Aorta (tissue), 5 donors: ENCODE measurements around the gene KCNJ14. TPM values are rescaled to one million over a fixed set of nuclear protein-coding genes. Genes with fewer than 3 reads are reported as not detected.

Experiments
- ATAC-seq: fragments of 200-7000 bp; cut with Tn5 transposase; one replicate; pipeline ENCODE4 v1.9.1; 2022; ENCODE audit warnings: moderate library complexity; ENCODE audit not compliant: low FRiP score
- DNase-seq, 2 donors: peaks; one replicate each; pipeline ENCODE4 v3.0.0-alpha.2; 2020
- H3K27ac ChIP-seq, 2 donors: one replicate each; pipeline ENCODE4 v1.5.1; 2013; ENCODE audit warnings: low read length in 2 of 2, mild to moderate bottlenecking in 2 of 2, moderate library complexity in 2 of 2, control low read depth in 1 of 2, inconsistent platforms in 1 of 2, low read depth in 1 of 2
- H3K27me3 ChIP-seq, 2 donors: one replicate each; pipeline ENCODE4 v1.6.1; 2013; ENCODE audit warnings: control low read depth in 1 of 2, low read length in 1 of 2, mild to moderate bottlenecking in 1 of 2, moderate library complexity in 1 of 2; ENCODE audit not compliant: insufficient read depth in 2 of 2, control insufficient read depth in 1 of 2
- H3K36me3 ChIP-seq, 2 donors: one replicate each; pipeline ENCODE4 v1.6.1; 2013; ENCODE audit warnings: control low read depth in 1 of 2, low read length in 1 of 2, mild to moderate bottlenecking in 1 of 2; ENCODE audit not compliant: insufficient read depth in 2 of 2, control insufficient read depth in 1 of 2
- H3K4me1 ChIP-seq, 2 donors: one replicate each; pipeline ENCODE4 v1.6.1; 2013; ENCODE audit warnings: low read length in 2 of 2, control low read depth in 1 of 2, mild to moderate bottlenecking in 1 of 2, moderate library complexity in 1 of 2; ENCODE audit not compliant: insufficient read depth in 2 of 2, control insufficient read depth in 1 of 2
- H3K4me3 ChIP-seq, 2 donors: one replicate each; pipeline ENCODE4 v1.5.1; 2013; ENCODE audit warnings: low read length in 2 of 2, control low read depth in 1 of 2, mild to moderate bottlenecking in 1 of 2
- H3K9me3 ChIP-seq: one replicate; pipeline ENCODE4 v1.6.1; 2013; ENCODE audit warnings: mild to moderate bottlenecking, low read length; ENCODE audit not compliant: control insufficient read depth
- WGBS, 2 donors: extraction: QIAGEN DNeasy Blood & Tissue Kit; methylation state at CpG; one replicate each; pipeline ENCODE4 v1.1.7; 2013; 5-methylcytosine and 5-hydroxymethylcytosine counted together
- intact Hi-C, 2 donors: fragments of 100-400 bp; cut with DNase I; formaldehyde crosslinking; loops; one replicate each; pipeline versions ENCODE4 v1.14.2 to v1.15.0; 2022
- polyA plus RNA-seq, 2 donors: library from polyadenylated mRNA; stranded (reverse); fragments of 200-250 nt; gene quantifications; one replicate each; pipeline ENCODE4 v1.2.3, GENCODE V29; 2013
- total RNA-seq, 2 donors: library from RNA; stranded (reverse); fragmentation: NEBNext Ultra II Directional; extraction: Animal tissue kit (Norgen Biotek cat#: 25700); gene quantifications; one replicate each; pipeline ENCODE4 v1.2.1, GENCODE V29; 2021
- donor health status: healthy with polysubstance abuse.
- donor health status: Bipolar disorder and iron deficiency.
- donor health status: DM: no; HTN: no; CAD: no.
- donor health status: DM: no; HTN: no; CAD: no.
- donor health status: DM: yes; HTN: yes; CAD: no.

KCNJ14 gene
- total and polyA plus RNA-seq, 4 donors = 0.36 to 1.1 (median 1.1) TPM; not detected in 1

GRCh38 chr19:48461982-48462655 lies 6.7 kb downstream of the KCNJ14 start:
- Histone ChIP-seq H3K4me3 (no peak overlapping the region), H3K27ac (no peak overlapping the region), H3K9me3 (no peaks in the 10 kb centered on the region), H3K27me3 (no peaks in the 10 kb centered on the region), H3K36me3 (no peaks in the 10 kb centered on the region), H3K4me1 (no peaks in the 10 kb centered on the region)
- DNase-seq (no peak), ATAC-seq (no peak)
- 66 to 67% methylated on average over 62 of the region's 62 CpGs for WGBS, 2 donors
- intact Hi-C loops = no loop called here

- Histone ChIP-seq H3K4me3 (no peak overlapping the region), H3K9me3 (no peaks in the 10 kb centered on the region), H3K27me3 (no peaks in the 10 kb centered on the region), H3K4me1 (no peaks in the 10 kb centered on the region), H3K27ac (no peak overlapping the region), H3K36me3 (no peaks in the 10 kb centered on the region)
- WGBS, 2 donors = 81 to 95% methylated on average over 1 of the region's 1 CpG
- ATAC-seq (no peak), DNase-seq (no peak)
- intact Hi-C loops = no loop called here
Observed at GRCh38 chr19:48465215-48465614, 9.8 kb downstream of the KCNJ14 start.

- intact Hi-C loops = no loop called here
- ATAC-seq (no peak), DNase-seq (no peak)
- H3K4me3 ChIP-seq = no peak overlapping the region
- no peaks in the 10 kb centered on the region for H3K4me1 ChIP-seq
- no peaks in the 10 kb centered on the region for H3K27me3 ChIP-seq
- no peaks in the 10 kb centered on the region for H3K9me3 ChIP-seq
- H3K36me3 ChIP-seq = peaks cover 0 to 5% of the 10 kb centered on the region in 2 donors
- 65% methylated on average over 16 of the region's 16 CpGs for WGBS, 2 donors
- H3K27ac ChIP-seq = no peak overlapping the region
Observed at GRCh38 chr19:48466561-48467325, 11.4 kb downstream of the KCNJ14 start.

- peak; percentile 97 for ATAC-seq
- DNase-seq = peak; percentile 99 to 100
- intact Hi-C loops = loop anchor here in 1 of 2 donors (1.0 kb wide), 1 partner anchor 24 kb away; the partner anchor contains the start of gene GRWD1
- Histone ChIP-seq H3K4me3 (peak overlapping the region in 1 of 2 donors; percentile 87), H3K27ac (no peak overlapping the region), H3K27me3 (no peaks in the 10 kb centered on the region), H3K36me3 (peaks cover 4 to 5% of the 10 kb centered on the region in 2 donors), H3K4me1 (no peaks in the 10 kb centered on the region), H3K9me3 (no peaks in the 10 kb centered on the region)
- WGBS, 2 donors = 0% methylated on average over 36 of the region's 36 CpGs
Observed at GRCh38 chr19:48468772-48469288, 13.5 kb downstream of the KCNJ14 start.

- Histone ChIP-seq H3K27me3 (no peaks in the 10 kb centered on the region), H3K4me1 (no peaks in the 10 kb centered on the region), H3K36me3 (peaks cover 4 to 7% of the 10 kb centered on the region in 2 donors), H3K9me3 (no peaks in the 10 kb centered on the region), H3K4me3 (peak within 1 kb of the TSS; percentile 45 to 87), H3K27ac (peak within 1 kb of the TSS; percentile 71 to 72)
- DNase-seq = peak; percentile 91 to 97
- intact Hi-C loops = no loop called here
- peak; percentile 89 for ATAC-seq
- WGBS, 2 donors = 0 to 1% methylated on average over 51 to 66 of the region's 66 CpGs
Observed at GRCh38 chr19:48469289-48469881, 14.0 kb downstream of the KCNJ14 start, which contains the start of gene CYTH2. Gene CYTH2, plus strand, starts transcription at chr19:48469369. Its CDS starts 139 bp downstream, at chr19:48469508.

GRCh38 chr19:48469934-48470680 lies 14.7 kb downstream of the KCNJ14 start:
- ATAC-seq (no peak), DNase-seq (no peak)
- H3K27me3 ChIP-seq = no peaks in the 10 kb centered on the region
- peak overlapping the region; percentile 45 to 87 for H3K4me3 ChIP-seq
- H3K4me1 ChIP-seq = no peaks in the 10 kb centered on the region
- H3K27ac ChIP-seq = no peak overlapping the region
- no peaks in the 10 kb centered on the region for H3K9me3 ChIP-seq
- peaks cover 4 to 7% of the 10 kb centered on the region in 2 donors for H3K36me3 ChIP-seq
- 48 to 53% methylated on average over 20 of the region's 20 CpGs for WGBS, 2 donors
- intact Hi-C loops = no loop called here

GRCh38 chr19:48470856-48471255 lies 15.5 kb downstream of the KCNJ14 start:
- intact Hi-C loops = no loop called here
- H3K4me3 ChIP-seq = no peak overlapping the region
- H3K4me1 ChIP-seq = no peaks in the 10 kb centered on the region
- H3K27ac ChIP-seq = no peak overlapping the region
- H3K36me3 ChIP-seq = peaks cover 4 to 7% of the 10 kb centered on the region in 2 donors
- H3K9me3 ChIP-seq = no peaks in the 10 kb centered on the region
- 82 to 90% methylated on average over 10 of the region's 10 CpGs for WGBS, 2 donors
- DNase-seq (no peak), ATAC-seq (no peak)
- no peaks in the 10 kb centered on the region for H3K27me3 ChIP-seq

GRCh38 chr19:48471836-48472235 lies 16.5 kb downstream of the KCNJ14 start:
- no peak for DNase-seq
- no peak overlapping the region for H3K27ac ChIP-seq
- ATAC-seq = no peak
- 93 to 97% methylated on average over 4 of the region's 4 CpGs for WGBS, 2 donors
- intact Hi-C loops = no loop called here
- H3K27me3 ChIP-seq = no peaks in the 10 kb centered on the region
- peaks cover 4 to 7% of the 10 kb centered on the region in 2 donors for H3K36me3 ChIP-seq
- H3K4me1 ChIP-seq = no peaks in the 10 kb centered on the region
- no peak overlapping the region for H3K4me3 ChIP-seq
- no peaks in the 10 kb centered on the region for H3K9me3 ChIP-seq
